Mesodermal cell (in vitro differentiated cells): ENCODE results near the gene IGSF8.
A peak's percentile ranks its signal among the peaks of the same experiment; 100 is the strongest.

Experiments used
- H3K27ac ChIP-seq: 2 replicates; pipeline ENCODE4 v1.7.0; 2013; ENCODE audit warnings: mild to moderate bottlenecking, low read depth, low read length, moderate library complexity; ENCODE audit not compliant: severe bottlenecking
- H3K36me3 ChIP-seq: 2 replicates; pipeline ENCODE4 v1.7.1; 2013; ENCODE audit warnings: mild to moderate bottlenecking, low read length, moderate library complexity; ENCODE audit not compliant: control insufficient read depth, insufficient read depth
- H3K4me1 ChIP-seq: one replicate; pipeline ENCODE4 v1.7.1; 2013; ENCODE audit warnings: mild to moderate bottlenecking, low read length; ENCODE audit not compliant: insufficient read depth, control insufficient read depth, poor library complexity, severe bottlenecking
- H3K4me3 ChIP-seq: 2 replicates; pipeline ENCODE4 v1.7.0; 2013; ENCODE audit warnings: low read length, control low read depth, mild to moderate bottlenecking; ENCODE audit not compliant: insufficient read depth, poor library complexity, severe bottlenecking; ENCODE audit errors: extremely low read depth
- H3K9me3 ChIP-seq: 2 replicates; pipeline ENCODE4 v1.7.1; 2013; ENCODE audit warnings: mild to moderate bottlenecking, low read length, moderate library complexity; ENCODE audit not compliant: control insufficient read depth
- WGBS, 2 experiments: methylation state at CpG; one replicate each; pipeline ENCODE4 v1.1.5; 2013; ENCODE audit warnings: missing lambda C conversion rate in 2 of 2; ENCODE audit not compliant: insufficient coverage in 2 of 2; 5-methylcytosine and 5-hydroxymethylcytosine counted together

The IGSF8 gene

DNA sequence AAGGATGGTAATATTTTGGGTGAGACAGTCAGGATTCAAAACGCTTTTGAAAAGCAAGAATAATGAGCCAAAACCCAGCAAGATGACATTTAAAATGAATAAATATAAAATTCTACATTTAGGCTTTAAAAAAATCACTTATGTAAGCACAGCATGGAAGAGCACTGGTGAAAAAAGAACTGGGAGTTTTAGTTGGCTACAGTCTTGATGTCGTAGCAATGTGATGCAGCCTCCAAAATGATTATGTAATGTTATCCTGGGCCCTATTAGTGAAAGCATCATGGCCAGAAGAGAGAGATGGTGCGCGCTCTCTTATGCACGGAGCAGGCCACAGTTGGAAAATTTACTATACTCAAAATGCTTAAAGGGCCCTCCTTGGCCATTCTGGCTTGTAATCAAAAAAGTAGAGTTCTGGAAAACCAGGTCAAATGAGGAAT, 11.9 kb downstream of the IGSF8 start:
- WGBS, 2 experiments, result 91 to 100% methylated on average over 1 to 3 of the region's 5 CpGs
- Histone ChIP-seq H3K4me1 (no peaks in the 10 kb centered on the region), H3K9me3 (no peaks in the 10 kb centered on the region), H3K27ac (no peak overlapping the region), H3K4me3 (no peak overlapping the region), H3K36me3 (no peaks in the 10 kb centered on the region)

- Histone ChIP-seq H3K4me3 (no peak overlapping the region), H3K27ac (no peak overlapping the region), H3K9me3 (no peaks in the 10 kb centered on the region), H3K36me3 (no peaks in the 10 kb centered on the region), H3K4me1 (no peaks in the 10 kb centered on the region)
- 40 to 41% methylated on average over 16 to 19 of the region's 19 CpGs for WGBS, 2 experiments
These were observed 12.5 kb downstream of the IGSF8 start for GRCh38 chr1:160085686-160086455.

DNA sequence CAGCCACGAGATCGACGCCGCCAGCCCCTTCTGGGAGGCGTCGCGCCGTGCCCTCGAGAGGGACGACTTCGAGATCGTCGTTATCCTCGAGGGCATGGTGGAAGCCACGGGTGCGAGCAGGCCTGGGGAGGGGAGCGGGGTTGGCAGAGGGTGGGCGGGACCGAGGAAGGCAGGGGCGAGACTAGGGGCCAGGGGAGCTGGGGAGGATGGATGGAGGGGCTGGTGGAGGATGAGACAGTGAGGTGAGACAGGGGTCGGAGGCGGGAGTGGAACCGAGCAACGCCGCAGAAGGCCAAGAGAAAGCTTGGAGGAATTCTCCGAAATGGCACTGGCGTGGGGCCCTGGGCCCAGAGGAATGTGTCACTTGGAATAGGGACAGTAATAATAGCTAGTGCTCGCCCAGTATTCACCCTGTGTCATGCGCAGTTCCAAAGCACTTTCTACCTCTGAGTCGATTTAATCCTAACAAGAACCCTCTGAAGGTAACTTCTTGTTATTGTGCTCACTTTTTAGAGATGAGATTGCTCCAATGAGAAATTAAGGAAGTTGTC, 13.6 kb downstream of the IGSF8 start:
- no peaks in the 10 kb centered on the region for H3K4me1 ChIP-seq
- H3K36me3 ChIP-seq, result no peaks in the 10 kb centered on the region
- no peaks in the 10 kb centered on the region for H3K9me3 ChIP-seq
- no peak overlapping the region for H3K4me3 ChIP-seq
- 87 to 93% methylated on average over 16 to 29 of the region's 30 CpGs for WGBS, 2 experiments
- no peak overlapping the region for H3K27ac ChIP-seq

GRCh38 chr1:160083968-160084770, 14.2 kb downstream of the IGSF8 start:
- Histone ChIP-seq H3K4me3 (peak overlapping the region; percentile 5), H3K4me1 (no peaks in the 10 kb centered on the region), H3K27ac (no peak overlapping the region), H3K9me3 (no peaks in the 10 kb centered on the region), H3K36me3 (no peaks in the 10 kb centered on the region)
- WGBS, 2 experiments, result 56 to 57% methylated on average over 75 to 95 of the region's 96 CpGs

DNA sequence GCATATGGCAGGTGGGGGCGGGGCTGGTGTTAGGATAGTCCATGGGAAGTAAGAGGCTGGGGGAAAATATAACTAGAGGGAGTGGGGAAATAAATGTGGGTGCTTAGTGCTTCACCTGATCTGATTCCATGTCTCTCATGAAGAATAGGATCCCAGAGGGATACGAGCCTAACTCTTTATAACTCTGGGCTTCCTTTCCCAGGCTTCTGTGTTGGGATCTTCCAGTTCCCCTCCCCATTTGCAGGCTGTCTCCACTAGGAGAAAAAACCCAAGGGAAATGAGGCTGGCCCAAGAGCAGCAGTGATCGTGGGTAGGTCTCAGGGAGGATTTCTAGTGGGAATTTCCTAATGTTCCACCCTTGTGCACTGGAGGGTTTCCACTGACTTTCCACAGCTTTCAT, 15.5 kb downstream of the IGSF8 start:
- no peaks in the 10 kb centered on the region for H3K4me1 ChIP-seq
- H3K27ac ChIP-seq, result no peak overlapping the region
- H3K9me3 ChIP-seq, result no peaks in the 10 kb centered on the region
- no peak overlapping the region for H3K4me3 ChIP-seq
- no peaks in the 10 kb centered on the region for H3K36me3 ChIP-seq
- WGBS, 2 experiments, result 81 to 86% methylated on average over 2 to 3 of the region's 3 CpGs

DNA sequence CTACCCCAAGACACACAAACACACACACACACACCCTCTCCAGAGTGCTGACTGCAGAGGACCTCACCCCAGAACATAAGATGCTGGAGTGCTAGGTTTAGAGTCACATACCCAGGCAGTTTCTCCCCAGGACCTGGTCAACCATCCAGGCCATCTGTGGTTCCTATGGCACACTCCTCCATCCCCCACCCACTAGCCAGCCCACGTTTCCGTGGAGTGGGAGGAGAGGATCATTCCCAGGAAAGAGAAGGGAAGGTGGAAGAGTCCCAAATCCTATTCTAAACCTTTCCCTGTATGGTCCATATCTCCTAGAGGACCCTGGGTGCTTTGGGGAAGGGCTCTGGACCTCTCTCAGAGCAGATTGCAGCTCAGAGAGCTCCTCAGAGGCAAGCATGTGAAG, 15.9 kb downstream of the IGSF8 start:
- Histone ChIP-seq H3K9me3 (no peaks in the 10 kb centered on the region), H3K4me1 (no peaks in the 10 kb centered on the region), H3K27ac (no peak overlapping the region), H3K36me3 (no peaks in the 10 kb centered on the region), H3K4me3 (no peak overlapping the region)
- no CpG with 5 or more reads among the region's 2 CpGs for WGBS, 2 experiments

DNA sequence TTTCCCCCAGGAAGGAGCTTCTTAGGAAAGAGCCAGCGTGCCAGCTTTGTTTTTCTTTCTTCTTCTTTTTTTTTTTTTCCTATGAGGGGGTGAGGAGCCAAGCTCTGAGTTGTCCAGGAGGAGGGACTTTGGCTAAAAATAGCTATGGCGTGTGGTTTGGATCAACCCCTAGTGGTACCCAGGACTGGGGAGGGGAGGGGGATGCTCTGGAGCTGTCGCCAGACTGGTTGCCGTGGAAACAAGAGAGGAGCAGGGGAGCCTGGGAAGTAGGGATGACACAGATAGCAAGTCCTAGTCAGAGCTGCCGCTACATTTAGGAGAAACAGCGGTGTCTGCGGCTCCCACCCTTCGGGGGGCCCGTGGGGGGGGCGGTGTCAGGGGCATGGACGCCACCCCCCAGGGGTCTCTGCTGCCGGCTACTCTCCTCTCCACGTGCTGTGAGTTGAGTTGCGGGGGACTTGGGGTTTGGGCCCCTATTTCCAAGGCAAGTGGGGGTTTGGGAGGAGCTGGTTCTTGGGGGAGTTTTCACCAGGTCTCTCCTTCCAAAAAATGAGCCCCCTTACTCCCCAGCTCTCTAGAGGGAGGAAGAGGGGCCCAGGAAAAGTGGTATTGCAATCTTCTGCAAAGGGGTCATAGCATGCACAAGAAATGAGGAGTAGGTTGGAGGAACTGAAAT, 17.0 kb downstream of the IGSF8 start, which contains the start of gene KCNJ9:
TSS of gene KCNJ9 (plus strand) at position 278 of the 676 bp plus-strand sequence. CDS start 2,493 bp downstream, outside the sequence.
- Histone ChIP-seq H3K4me1 (no peaks in the 10 kb centered on the region), H3K4me3 (no peak within 1 kb of the TSS), H3K36me3 (no peaks in the 10 kb centered on the region), H3K9me3 (no peaks in the 10 kb centered on the region), H3K27ac (no peak within 1 kb of the TSS)
- 21 to 48% methylated on average over 7 of the region's 14 CpGs for WGBS, 2 experiments

- Histone ChIP-seq H3K4me1 (no peaks in the 10 kb centered on the region), H3K9me3 (no peaks in the 10 kb centered on the region), H3K27ac (no peak overlapping the region), H3K36me3 (no peaks in the 10 kb centered on the region), H3K4me3 (no peak overlapping the region)
- 52 to 54% methylated on average over 2 to 3 of the region's 6 CpGs for WGBS, 2 experiments
These were observed 17.9 kb downstream of the IGSF8 start for GRCh38 chr1:160080381-160081100.

DNA sequence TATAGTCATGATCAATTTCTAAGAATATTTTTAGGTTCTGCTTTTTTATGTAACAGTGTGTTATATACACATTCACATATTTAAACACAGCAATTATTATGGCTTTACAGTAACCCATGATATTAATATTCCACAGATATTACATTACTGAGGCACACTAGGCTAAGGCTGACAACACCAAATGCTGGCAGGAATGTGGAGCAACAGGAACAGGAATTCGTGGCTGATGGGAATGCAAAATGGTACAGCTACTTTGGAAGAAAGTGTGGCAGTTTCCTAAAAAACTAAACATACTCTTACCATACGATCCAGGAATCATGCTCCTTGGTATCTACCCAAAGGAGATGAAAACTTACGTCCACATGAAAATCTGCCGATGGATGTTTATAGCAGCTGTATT, 19.0 kb downstream of the IGSF8 start:
- no peaks in the 10 kb centered on the region for H3K9me3 ChIP-seq
- no peak overlapping the region for H3K27ac ChIP-seq
- H3K36me3 ChIP-seq, result no peaks in the 10 kb centered on the region
- no peak overlapping the region for H3K4me3 ChIP-seq
- 78% methylated on average over 3 of the region's 4 CpGs; no CpG with 5 or more reads in 1 of the 2 experiments for WGBS, 2 experiments
- H3K4me1 ChIP-seq, result no peaks in the 10 kb centered on the region
